Measurements from ENCODE around the gene PMM2.
A peak's percentile ranks its signal among the peaks of the same experiment; 100 is the strongest.
"Not testable (repeated sequence)": the region's sequence is repeated elsewhere in the genome, so short reads cannot be mapped to it uniquely, and the experiment has no call there.

The PMM2 gene

DNA sequence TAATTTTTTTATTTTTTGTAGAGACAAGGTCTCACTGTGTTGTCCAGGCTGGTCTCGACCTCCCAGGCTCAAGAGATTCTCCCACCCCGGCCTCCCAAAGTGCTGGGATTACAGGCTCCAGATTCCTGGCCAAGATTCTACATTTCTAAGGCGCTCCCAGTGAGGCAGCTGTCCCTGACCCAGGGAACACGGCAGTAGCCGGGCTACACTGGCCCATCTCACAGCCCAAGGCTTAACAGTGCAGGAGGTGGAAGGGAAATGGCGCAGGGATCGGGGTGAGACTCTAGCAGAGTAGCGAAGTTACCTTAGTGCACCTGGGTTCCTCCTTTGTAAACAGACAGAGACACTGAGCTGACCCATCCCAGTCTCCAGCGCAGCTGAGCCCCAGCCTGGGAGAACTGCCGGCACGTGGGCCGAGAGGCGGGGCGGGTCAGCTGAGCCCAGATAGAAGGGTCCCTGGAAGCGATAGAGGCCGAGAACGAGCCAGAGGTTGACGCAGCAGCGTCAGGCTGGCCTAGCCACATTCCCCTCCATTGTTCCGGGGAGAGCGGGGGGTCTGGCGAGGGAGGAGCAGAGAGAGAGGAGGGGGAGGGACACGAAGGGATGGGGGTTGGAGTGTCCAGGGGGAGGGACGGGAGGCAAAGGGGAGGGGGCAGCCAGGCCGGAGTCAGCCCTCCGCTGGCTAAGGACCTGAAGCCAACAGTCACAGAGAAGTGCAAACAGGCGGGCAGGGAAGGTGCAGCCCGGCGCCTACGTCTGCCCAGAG lies 68.7 kb downstream of the PMM2 start:
- Histone ChIP-seq H3K9me3 (ENCODE audit: control insufficient read depth, low read depth, low read length) (no peaks in the 10 kb centered on the region), H3K4me3 (ENCODE audit: low read length) (peak overlapping the region; percentile 83), H3K9ac (ENCODE audit: low read length) (peak overlapping the region; percentile 77), H3K4me1 (ENCODE audit: control insufficient read depth, low read depth, low read length) (peaks cover 24% of the 10 kb centered on the region), H3K36me3 (ENCODE audit: control insufficient read depth, low read depth, low read length) (peaks cover 2% of the 10 kb centered on the region), H3K27me3 (ENCODE audit: control insufficient read depth, insufficient read depth, low read length) (no peaks in the 10 kb centered on the region), H3K27ac (ENCODE audit: low read length) (peak overlapping the region; percentile 8)

DNA sequence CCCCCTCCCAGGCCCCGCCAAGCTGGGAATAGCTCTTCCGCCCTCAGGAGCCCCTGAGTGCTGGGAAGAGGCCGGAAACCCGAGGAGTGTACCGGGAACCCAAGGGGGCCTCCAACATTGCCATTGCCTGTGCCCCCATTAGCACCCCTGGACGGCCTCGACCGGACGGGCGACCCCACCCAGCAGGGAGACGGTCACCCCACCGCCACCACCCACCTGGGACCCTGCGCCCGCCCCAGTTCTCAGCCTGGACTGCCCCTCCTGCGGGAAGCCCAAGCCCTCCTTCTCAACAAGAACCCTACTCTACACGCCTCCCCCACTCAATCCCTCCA lies 69.2 kb downstream of the PMM2 start:
- H3K27ac ChIP-seq (ENCODE audit: low read length): no peak overlapping the region
- H3K4me1 ChIP-seq (ENCODE audit: control insufficient read depth, low read depth, low read length): peaks cover 24% of the 10 kb centered on the region

DNA sequence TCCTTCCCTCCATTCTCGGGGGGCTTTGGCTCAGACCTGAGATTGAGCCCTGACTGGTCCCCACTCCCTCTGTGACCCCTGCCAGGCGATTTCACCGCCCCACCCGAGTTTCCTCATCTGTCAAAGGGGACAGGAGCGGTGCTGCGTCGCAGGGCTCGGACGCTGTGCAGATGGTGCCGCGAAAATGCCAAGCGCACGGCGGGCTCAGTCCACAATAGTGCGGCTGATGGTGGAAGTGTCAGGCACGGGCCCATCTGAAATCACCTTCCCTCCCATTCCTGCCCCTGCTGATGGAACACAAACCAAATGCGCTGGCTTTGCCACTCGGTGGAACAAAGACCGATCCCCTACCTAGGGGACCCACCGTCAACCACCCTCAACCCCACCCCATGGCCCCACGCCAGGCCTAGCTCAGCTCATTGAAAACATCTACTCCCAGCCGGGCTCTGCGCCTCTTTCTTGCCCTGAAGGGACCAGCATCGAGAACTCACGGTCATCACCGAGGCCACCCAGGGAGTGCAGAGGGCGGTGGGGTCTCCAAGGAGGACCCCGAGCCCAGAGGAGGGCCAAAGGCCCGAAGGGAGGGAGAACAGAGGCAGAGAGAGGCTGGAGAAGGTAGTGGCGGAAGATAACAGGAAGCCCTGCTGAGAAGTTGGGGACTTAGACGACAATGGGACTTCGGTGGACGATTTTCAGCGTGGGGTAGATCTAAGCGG lies 69.7 kb downstream of the PMM2 start:
- H3K4me3 ChIP-seq (ENCODE audit: low read length): peak overlapping the region; percentile 83
- peak overlapping the region; percentile 77 for H3K9ac ChIP-seq (ENCODE audit: low read length)
- no peaks in the 10 kb centered on the region for H3K27me3 ChIP-seq (ENCODE audit: control insufficient read depth, insufficient read depth, low read length)
- peaks cover 24% of the 10 kb centered on the region for H3K4me1 ChIP-seq (ENCODE audit: control insufficient read depth, low read depth, low read length)
- peak overlapping the region; percentile 44 for H3K27ac ChIP-seq (ENCODE audit: low read length)
- H3K9me3 ChIP-seq (ENCODE audit: control insufficient read depth, low read depth, low read length): no peaks in the 10 kb centered on the region
- H3K36me3 ChIP-seq (ENCODE audit: control insufficient read depth, low read depth, low read length): peaks cover 2% of the 10 kb centered on the region

More for the DNA sequence above, 69.2 kb downstream of the PMM2 start:
- no peaks in the 10 kb centered on the region for H3K9me3 ChIP-seq (ENCODE audit: control insufficient read depth, low read depth, low read length)
- peaks cover 2% of the 10 kb centered on the region for H3K36me3 ChIP-seq (ENCODE audit: control insufficient read depth, low read depth, low read length)
- H3K27me3 ChIP-seq (ENCODE audit: control insufficient read depth, insufficient read depth, low read length): no peaks in the 10 kb centered on the region
- peak overlapping the region; percentile 77 for H3K9ac ChIP-seq (ENCODE audit: low read length)
- H3K4me3 ChIP-seq (ENCODE audit: low read length): peak overlapping the region; percentile 83

DNA sequence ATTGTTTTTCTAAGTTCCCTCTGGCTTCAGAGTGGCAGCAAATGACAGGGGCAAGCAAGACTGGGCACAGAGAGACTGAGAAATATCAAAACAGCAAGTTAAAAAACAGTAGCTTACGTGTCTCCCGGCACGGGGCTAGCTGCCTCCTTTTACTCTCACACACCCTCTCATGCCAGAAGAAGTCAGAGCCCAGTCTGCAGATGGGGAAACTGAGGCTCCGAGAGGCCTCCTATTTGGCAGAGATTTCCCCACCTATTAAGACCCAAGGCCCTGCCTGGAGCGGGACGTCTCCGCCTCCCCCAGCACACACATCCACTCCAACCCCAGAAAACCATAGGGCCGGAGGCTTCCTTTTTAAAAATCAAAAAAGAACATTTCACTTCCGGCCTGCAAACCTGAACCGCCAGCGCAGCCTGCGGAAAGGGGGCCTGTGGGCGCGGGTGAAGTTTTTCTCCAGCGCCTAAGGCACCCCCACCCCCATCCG lies 70.3 kb downstream of the PMM2 start:
- Histone ChIP-seq H3K36me3 (ENCODE audit: control insufficient read depth, low read depth, low read length) (peaks cover 2% of the 10 kb centered on the region), H3K9ac (ENCODE audit: low read length) (peak overlapping the region; percentile 77), H3K27ac (ENCODE audit: low read length) (peak overlapping the region; percentile 44), H3K9me3 (ENCODE audit: control insufficient read depth, low read depth, low read length) (no peaks in the 10 kb centered on the region), H3K4me1 (ENCODE audit: control insufficient read depth, low read depth, low read length) (peaks cover 24% of the 10 kb centered on the region), H3K27me3 (ENCODE audit: control insufficient read depth, insufficient read depth, low read length) (no peaks in the 10 kb centered on the region), H3K4me3 (ENCODE audit: low read length) (peak overlapping the region; percentile 83)

DNA sequence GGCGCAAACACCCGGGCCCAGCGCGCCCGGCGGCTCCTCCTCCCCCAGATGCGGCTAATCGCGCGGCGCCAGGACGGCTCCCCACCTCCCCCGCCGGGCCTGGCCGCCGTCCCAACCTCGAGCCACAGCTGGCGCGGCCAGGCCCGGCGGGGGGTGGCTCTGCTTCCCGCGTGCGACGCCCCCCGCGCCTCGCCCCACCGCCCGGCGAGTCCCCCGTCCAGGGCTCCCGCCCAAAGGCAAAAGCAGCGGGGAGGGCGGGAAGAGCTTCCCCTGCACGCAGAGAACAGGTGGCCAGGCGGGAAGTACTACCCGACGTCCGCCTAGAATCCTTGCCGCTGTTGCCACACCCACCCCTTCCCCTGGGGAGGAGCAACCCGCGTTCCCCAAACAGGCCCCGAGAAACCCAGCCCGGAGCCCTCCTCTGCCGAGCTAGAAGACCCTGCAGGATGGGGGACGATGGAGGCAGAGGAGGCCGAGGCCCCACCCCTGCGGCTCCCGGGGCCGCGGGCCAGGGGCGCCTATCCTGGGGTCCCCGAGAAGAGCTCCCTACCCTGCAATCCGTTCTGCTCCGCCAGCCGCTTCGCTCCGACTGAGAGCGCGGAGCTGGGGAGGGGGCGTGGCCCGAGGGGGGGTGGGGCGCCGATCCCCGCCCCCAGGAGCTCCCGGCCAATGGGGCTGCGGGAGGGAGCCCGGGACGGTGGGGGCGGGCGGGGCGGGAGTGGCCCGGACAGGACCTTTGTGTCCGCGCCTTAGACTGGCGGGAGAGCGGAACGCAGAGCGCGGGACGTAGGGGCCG lies 71.0 kb downstream of the PMM2 start, which contains the start of gene CARHSP1:
CARHSP1 (minus strand) TSS at position 591 of the 796 bp plus-strand sequence. CDS start 9,678 bp downstream, outside the sequence.
- H3K27ac ChIP-seq (ENCODE audit: low read length): peak within 1 kb of the TSS; percentile 44
- peaks cover 24% of the 10 kb centered on the region for H3K4me1 ChIP-seq (ENCODE audit: control insufficient read depth, low read depth, low read length)
- peak within 1 kb of the TSS; percentile 77 for H3K9ac ChIP-seq (ENCODE audit: low read length)
- peaks cover 2% of the 10 kb centered on the region for H3K36me3 ChIP-seq (ENCODE audit: control insufficient read depth, low read depth, low read length)
- H3K9me3 ChIP-seq (ENCODE audit: control insufficient read depth, low read depth, low read length): no peaks in the 10 kb centered on the region
- peak within 1 kb of the TSS; percentile 83 for H3K4me3 ChIP-seq (ENCODE audit: low read length)
- H3K27me3 ChIP-seq (ENCODE audit: control insufficient read depth, insufficient read depth, low read length): no peaks in the 10 kb centered on the region

DNA sequence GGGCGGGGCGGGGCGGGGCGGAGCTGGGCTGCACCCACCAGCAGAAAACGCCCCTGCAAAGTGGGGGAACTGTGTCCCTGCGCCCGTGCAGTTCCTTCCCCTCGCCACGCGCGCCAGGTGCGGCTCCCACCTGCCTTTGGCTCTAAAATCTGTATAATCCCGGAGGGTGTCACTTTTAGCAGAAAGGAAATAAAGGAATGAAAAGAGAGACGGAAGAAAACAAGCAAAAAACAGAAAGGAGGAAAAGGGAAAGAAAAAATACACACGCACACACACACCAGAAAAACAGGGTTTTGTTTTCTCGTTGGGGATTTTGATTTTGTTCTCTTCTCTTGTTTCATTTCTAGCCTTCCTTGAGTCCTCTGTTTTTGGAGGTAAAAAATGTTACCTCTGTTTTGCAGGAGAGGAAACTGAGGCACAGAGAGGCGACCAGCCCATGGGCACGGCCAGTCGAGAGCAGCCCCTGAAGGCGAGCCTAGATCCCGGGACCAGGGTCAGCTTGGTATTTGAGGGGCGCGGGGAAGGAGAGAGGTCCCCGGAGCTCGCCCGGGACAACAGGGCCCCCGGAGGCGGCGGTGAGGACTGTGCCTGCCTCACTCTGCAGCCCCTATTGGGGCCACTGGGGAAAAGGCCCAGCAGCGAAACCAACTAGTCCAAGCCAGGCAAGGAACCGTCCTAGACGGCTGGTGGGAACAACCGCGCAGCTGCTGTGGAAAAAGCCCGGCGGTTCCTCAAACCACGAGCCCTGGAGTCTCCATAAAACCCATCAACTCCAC lies 71.8 kb downstream of the PMM2 start:
- H3K9ac ChIP-seq (ENCODE audit: low read length): peak overlapping the region; percentile 75
- peak overlapping the region; percentile 51 for H3K4me3 ChIP-seq (ENCODE audit: low read length)
- H3K27ac ChIP-seq (ENCODE audit: low read length): peak overlapping the region; percentile 18
- H3K9me3 ChIP-seq (ENCODE audit: control insufficient read depth, low read depth, low read length): no peaks in the 10 kb centered on the region
- H3K27me3 ChIP-seq (ENCODE audit: control insufficient read depth, insufficient read depth, low read length): no peaks in the 10 kb centered on the region
- peaks cover 18% of the 10 kb centered on the region for H3K4me1 ChIP-seq (ENCODE audit: control insufficient read depth, low read depth, low read length)
- no peaks in the 10 kb centered on the region for H3K36me3 ChIP-seq (ENCODE audit: control insufficient read depth, low read depth, low read length)

DNA sequence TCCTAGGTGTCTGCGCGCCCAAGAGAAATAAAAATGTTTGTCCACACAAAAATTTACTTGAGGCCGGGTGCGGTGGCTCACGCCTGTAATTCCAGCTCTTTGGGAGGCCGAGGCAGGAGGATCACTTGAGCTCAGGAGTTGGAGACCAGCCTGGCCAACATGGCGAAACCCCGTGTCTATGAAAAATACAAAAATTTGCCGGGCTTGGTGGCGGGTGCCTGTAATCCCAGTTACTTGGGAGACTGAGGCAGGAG lies 72.3 kb downstream of the PMM2 start:
- H3K9ac ChIP-seq (ENCODE audit: low read length); H3K27me3 ChIP-seq (ENCODE audit: control insufficient read depth, insufficient read depth, low read length); H3K4me3 ChIP-seq (ENCODE audit: low read length); H3K9me3 ChIP-seq (ENCODE audit: control insufficient read depth, low read depth, low read length); H3K27ac ChIP-seq (ENCODE audit: low read length); H3K36me3 ChIP-seq (ENCODE audit: control insufficient read depth, low read depth, low read length): not testable (repeated sequence)
- peaks cover 14% of the 10 kb centered on the region for H3K4me1 ChIP-seq (ENCODE audit: control insufficient read depth, low read depth, low read length)

DNA sequence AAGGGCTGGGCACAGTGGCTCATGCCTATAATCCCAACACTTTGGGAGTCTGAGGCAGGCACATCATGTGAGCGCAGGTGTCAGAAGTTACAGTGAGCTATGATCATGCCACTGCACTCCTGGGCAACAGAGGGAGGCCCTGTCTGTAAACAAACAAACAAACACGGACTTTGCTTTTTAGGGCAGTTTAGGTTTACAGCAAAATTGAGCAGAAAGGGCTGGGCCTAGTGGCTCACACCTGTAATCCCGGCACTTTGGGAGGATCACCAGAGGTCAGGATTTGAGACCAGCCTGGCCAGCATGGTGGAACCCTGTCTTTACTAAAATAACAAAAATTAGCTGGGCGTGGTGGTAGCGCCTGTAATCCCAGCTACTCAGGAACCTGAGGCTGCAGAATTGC lies 74.4 kb downstream of the PMM2 start:
- no peaks in the 10 kb centered on the region for H3K36me3 ChIP-seq (ENCODE audit: control insufficient read depth, low read depth, low read length)
- H3K27me3 ChIP-seq (ENCODE audit: control insufficient read depth, insufficient read depth, low read length): no peaks in the 10 kb centered on the region
- H3K4me3 ChIP-seq (ENCODE audit: low read length): no peak overlapping the region
- no peak overlapping the region for H3K9ac ChIP-seq (ENCODE audit: low read length)
- no peaks in the 10 kb centered on the region for H3K9me3 ChIP-seq (ENCODE audit: control insufficient read depth, low read depth, low read length)
- H3K4me1 ChIP-seq (ENCODE audit: control insufficient read depth, low read depth, low read length): no peaks in the 10 kb centered on the region
- no peak overlapping the region for H3K27ac ChIP-seq (ENCODE audit: low read length)

DNA sequence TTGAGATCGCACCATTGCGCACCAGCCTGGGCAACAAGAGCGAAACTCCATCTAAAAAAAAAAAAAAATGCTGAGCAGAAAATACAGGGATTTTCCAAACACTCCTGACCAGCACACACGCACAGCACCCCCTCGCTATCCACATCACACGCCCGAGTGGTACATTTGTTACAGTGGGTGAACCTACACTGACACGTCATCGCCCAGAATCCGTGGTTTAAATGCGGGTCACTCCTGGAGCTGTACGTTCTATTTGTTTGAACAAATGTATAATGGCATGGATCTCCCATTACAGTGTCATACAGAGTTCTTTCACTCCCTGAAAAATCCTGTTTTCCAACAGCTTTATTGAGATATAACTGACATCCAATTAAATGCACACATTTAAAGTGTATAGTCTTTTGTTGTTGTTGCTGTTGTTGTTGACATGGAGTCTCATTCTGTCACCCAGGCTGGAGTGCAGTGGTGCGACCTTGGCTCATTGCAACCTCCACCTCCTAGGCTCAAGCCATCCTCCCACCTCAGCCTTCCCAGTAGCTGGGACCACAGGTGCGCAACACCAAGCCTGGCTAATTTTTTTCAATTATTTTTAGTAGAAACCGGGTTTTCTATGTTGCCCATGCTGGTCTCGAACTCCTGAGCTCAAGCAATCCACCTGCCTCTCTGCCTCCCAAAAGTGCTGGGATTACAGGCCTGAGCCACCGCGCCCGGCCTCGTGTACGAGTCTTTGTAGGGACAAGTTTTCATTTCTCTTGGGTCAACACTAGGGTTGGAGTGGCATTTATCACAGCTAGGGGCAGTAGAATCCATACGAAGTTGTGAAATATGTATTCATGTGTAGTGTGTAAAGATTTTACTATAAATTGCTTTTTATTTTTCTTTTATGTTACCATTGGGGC lies 75.6 kb downstream of the PMM2 start:
- H3K27ac ChIP-seq (ENCODE audit: low read length): no peak overlapping the region
- H3K27me3 ChIP-seq (ENCODE audit: control insufficient read depth, insufficient read depth, low read length): no peaks in the 10 kb centered on the region
- no peaks in the 10 kb centered on the region for H3K4me1 ChIP-seq (ENCODE audit: control insufficient read depth, low read depth, low read length)
- H3K9me3 ChIP-seq (ENCODE audit: control insufficient read depth, low read depth, low read length): no peaks in the 10 kb centered on the region
- H3K36me3 ChIP-seq (ENCODE audit: control insufficient read depth, low read depth, low read length): no peaks in the 10 kb centered on the region
- no peak overlapping the region for H3K9ac ChIP-seq (ENCODE audit: low read length)
- no peak overlapping the region for H3K4me3 ChIP-seq (ENCODE audit: low read length)

DNA sequence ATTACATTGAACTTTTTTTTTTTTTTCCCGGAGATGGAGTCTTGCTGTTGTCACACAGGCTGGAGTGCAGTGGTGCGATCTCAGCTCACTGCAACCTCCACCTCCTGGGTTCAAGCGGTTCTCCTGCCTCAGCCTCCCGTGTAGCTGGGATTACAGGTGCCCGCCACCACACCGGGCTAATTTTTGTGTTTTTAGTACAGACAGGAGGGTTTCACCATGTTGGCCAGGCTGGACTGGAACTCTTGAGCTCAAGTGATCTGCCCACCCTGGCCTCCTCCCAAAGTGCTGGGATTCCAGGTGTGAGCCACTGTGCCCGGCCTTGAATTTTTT lies 76.2 kb downstream of the PMM2 start:
- H3K9ac ChIP-seq (ENCODE audit: low read length); H3K9me3 ChIP-seq (ENCODE audit: control insufficient read depth, low read depth, low read length); H3K36me3 ChIP-seq (ENCODE audit: control insufficient read depth, low read depth, low read length); H3K4me3 ChIP-seq (ENCODE audit: low read length); H3K27ac ChIP-seq (ENCODE audit: low read length); H3K27me3 ChIP-seq (ENCODE audit: control insufficient read depth, insufficient read depth, low read length); H3K4me1 ChIP-seq (ENCODE audit: control insufficient read depth, low read depth, low read length): not testable (repeated sequence)
